DND-41 (cell line): Measurements from ENCODE around the gene PRKAR2B.
"Not testable (repeated sequence)": the region's sequence is repeated elsewhere in the genome, so short reads cannot be mapped to it uniquely, and the experiment has no call there.

Experiments used
- ATAC-seq: fragments of 200-7000 bp; cut with Tn5 transposase; 3 replicates; pipeline ENCODE4 v1.9.1; 2021; ENCODE audit warnings: low read depth; ENCODE audit not compliant: insufficient read depth
- DNase-seq: peaks from one replicate; pipeline ENCODE4 v3.0.0-alpha.2; 2020
- H2AFZ ChIP-seq: 2 replicates; pipeline ENCODE4 v1.6.0; 2012; ENCODE audit warnings: low read depth, low read length
- H3K27ac ChIP-seq: 2 replicates; pipeline ENCODE4 v1.5.1; 2012; ENCODE audit warnings: low read length, inconsistent platforms
- H3K27me3 ChIP-seq: fragments of 200-600 bp; sonication (generic); 2 replicates; pipeline ENCODE4 v1.6.0; 2012; ENCODE audit warnings: low read length, mild to moderate bottlenecking, inconsistent platforms; ENCODE audit not compliant: insufficient read depth, poor library complexity
- H3K36me3 ChIP-seq: 2 replicates; pipeline ENCODE4 v1.5.1; 2012; ENCODE audit warnings: low read length, inconsistent platforms; ENCODE audit not compliant: insufficient read depth
- H3K4me1 ChIP-seq: 2 replicates; pipeline ENCODE4 v1.5.1; 2012; ENCODE audit warnings: mild to moderate bottlenecking, low read length; ENCODE audit not compliant: insufficient read depth
- H3K4me2 ChIP-seq: 2 replicates; pipeline ENCODE4 v1.6.0; 2012; ENCODE audit warnings: mild to moderate bottlenecking, moderate library complexity, low read length, inconsistent platforms; ENCODE audit not compliant: insufficient read depth
- H3K4me3 ChIP-seq, 2 experiments: fragments of 200-600 bp in 1 of 2; shearing (Covaris generic) in 1 of 2; 2 replicates each; pipeline ENCODE4 v1.5.1; 2012 to 2016; ENCODE audit warnings: inconsistent platforms in 2 of 2, low read length in 2 of 2, mild to moderate bottlenecking in 2 of 2, low read depth in 1 of 2, moderate library complexity in 1 of 2
- H3K79me2 ChIP-seq: 2 replicates; pipeline ENCODE4 v1.6.0; 2012; ENCODE audit warnings: low read length, inconsistent platforms; ENCODE audit not compliant: insufficient read depth
- H3K9ac ChIP-seq: 2 replicates; pipeline ENCODE4 v1.6.0; 2012; ENCODE audit warnings: low read depth, mild to moderate bottlenecking, inconsistent platforms, low read length, moderate library complexity
- H3K9me3 ChIP-seq: 2 replicates; pipeline ENCODE4 v1.5.1; 2012; ENCODE audit warnings: low read length, moderate library complexity, mild to moderate bottlenecking, inconsistent platforms; ENCODE audit not compliant: insufficient read depth, severe bottlenecking
- H4K20me1 ChIP-seq: 2 replicates; pipeline ENCODE4 v1.6.0; 2012; ENCODE audit warnings: low read length; ENCODE audit not compliant: insufficient read depth
- EZH2 ChIP-seq: IDR thresholded peaks from 3 replicates; pipeline ENCODE4 v1.6.1; 2012; ENCODE audit warnings: borderline replicate concordance, low read depth, mild to moderate bottlenecking, moderate library complexity, low read length, inconsistent platforms; ENCODE audit not compliant: severe bottlenecking
- TF ChIP-seq, protein P1 (sequence below): IDR thresholded peaks from 2 replicates; pipeline ENCODE4 v1.5.1; 2012; ENCODE audit warnings: borderline replicate concordance, low read length, moderate library complexity, mild to moderate bottlenecking; ENCODE audit not compliant: poor library complexity, severe bottlenecking; ENCODE audit errors: extremely low read depth

The PRKAR2B gene

DNA sequence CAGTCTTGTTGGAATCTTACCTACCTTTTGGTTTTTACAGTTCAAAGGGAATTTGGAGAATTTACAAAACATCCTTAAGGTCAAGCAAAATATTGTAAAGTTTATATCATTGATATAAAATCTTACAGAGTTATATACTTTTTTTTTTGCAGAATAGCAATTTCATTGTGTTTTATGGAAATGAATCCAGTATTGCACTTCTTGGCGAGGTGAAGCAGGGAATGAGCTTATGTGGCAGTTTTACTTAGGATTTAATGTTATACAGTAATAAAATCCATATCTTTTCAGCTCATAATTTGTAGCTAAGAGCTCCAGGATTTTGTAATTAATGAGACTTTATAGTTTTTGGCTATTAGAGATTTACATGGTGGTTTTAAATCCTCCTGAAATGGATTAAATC lies 5.0 kb downstream of the PRKAR2B start:
- no peaks in the 10 kb centered on the region for H3K36me3 ChIP-seq
- no peaks in the 10 kb centered on the region for H3K9me3 ChIP-seq
- TF ChIP-seq, protein P1, sequence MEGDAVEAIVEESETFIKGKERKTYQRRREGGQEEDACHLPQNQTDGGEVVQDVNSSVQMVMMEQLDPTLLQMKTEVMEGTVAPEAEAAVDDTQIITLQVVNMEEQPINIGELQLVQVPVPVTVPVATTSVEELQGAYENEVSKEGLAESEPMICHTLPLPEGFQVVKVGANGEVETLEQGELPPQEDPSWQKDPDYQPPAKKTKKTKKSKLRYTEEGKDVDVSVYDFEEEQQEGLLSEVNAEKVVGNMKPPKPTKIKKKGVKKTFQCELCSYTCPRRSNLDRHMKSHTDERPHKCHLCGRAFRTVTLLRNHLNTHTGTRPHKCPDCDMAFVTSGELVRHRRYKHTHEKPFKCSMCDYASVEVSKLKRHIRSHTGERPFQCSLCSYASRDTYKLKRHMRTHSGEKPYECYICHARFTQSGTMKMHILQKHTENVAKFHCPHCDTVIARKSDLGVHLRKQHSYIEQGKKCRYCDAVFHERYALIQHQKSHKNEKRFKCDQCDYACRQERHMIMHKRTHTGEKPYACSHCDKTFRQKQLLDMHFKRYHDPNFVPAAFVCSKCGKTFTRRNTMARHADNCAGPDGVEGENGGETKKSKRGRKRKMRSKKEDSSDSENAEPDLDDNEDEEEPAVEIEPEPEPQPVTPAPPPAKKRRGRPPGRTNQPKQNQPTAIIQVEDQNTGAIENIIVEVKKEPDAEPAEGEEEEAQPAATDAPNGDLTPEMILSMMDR: no peak
- no peak for TF ChIP-seq EZH2
- no peak for DNase-seq
- H4K20me1 ChIP-seq: no peaks in the 10 kb centered on the region
- no peak overlapping the region for H3K27ac ChIP-seq
- no peak overlapping the region for H2AFZ ChIP-seq
- peaks cover 14% of the 10 kb centered on the region for H3K4me1 ChIP-seq
- no peaks in the 10 kb centered on the region for H3K79me2 ChIP-seq
- H3K4me3 ChIP-seq: no peak overlapping the region
- peaks cover 33% of the 10 kb centered on the region for H3K27me3 ChIP-seq
- no peak for ATAC-seq
- H3K9ac ChIP-seq: no peak overlapping the region
- H3K4me2 ChIP-seq: no peak overlapping the region

DNA sequence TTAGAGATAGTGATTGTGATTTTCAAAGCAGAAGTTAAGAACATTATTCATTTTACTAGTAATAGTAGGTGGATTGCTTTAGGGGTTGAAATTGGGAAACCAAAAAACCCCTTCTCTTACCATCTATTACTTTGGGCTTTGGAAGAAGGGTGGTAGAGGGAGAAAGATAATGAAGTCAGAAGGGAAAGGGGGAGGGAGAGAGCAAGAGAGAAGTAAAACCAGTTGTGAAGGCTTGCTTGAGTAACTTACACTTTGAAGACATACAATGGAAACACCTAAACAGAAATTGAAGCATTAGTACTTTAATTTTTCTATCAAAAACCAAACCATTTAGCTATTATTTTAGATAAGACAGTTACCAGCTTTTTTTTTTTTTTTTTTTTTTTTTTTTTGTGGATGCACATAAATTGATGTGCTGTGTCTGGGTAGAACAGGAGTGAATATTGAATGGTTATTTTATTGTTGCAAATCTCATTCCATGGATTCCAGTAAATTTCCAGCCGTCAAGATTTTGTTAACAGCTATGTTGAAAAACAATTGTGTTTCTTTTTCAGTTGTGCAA lies 5.5 kb downstream of the PRKAR2B start:
- TF ChIP-seq, protein P1: no peak
- no peak for TF ChIP-seq EZH2
- Histone ChIP-seq H3K9me3 (no peaks in the 10 kb centered on the region), H2AFZ (no peak overlapping the region), H4K20me1 (no peaks in the 10 kb centered on the region), H3K4me1 (peaks cover 11% of the 10 kb centered on the region), H3K27me3 (peaks cover 29% of the 10 kb centered on the region), H3K4me3 (no peak overlapping the region), H3K79me2 (no peaks in the 10 kb centered on the region), H3K36me3 (no peaks in the 10 kb centered on the region), H3K4me2 (no peak overlapping the region), H3K27ac (no peak overlapping the region), H3K9ac (no peak overlapping the region)
- DNase-seq (no peak), ATAC-seq (no peak)

DNA sequence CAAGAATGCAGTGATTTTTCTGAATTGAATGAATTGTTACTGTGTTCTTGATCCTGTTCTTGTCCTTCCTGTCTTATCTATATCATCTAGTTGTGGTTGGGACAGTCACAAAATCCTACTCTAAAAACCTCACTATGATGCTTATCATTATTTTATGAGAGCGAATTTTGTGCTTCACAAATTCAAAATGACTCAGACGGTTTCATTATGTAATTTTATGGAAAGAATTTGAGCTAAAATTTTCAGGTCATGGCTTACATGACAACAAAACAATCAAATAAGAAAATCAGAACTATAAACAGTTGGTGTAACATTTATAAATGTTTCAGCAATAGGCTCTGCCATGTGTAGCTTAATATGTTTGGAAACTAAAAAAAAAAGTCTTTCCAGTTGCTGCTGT lies 6.9 kb downstream of the PRKAR2B start:
- H3K27me3 ChIP-seq: peaks cover 16% of the 10 kb centered on the region
- H3K27ac ChIP-seq: no peak overlapping the region
- H3K79me2 ChIP-seq: no peaks in the 10 kb centered on the region
- H3K36me3 ChIP-seq: no peaks in the 10 kb centered on the region
- H4K20me1 ChIP-seq: no peaks in the 10 kb centered on the region
- H3K4me1 ChIP-seq: 0 out of 2 replicates have a peak, but pooled peaks cover 3% of the 10 kb centered on the region
- DNase-seq: no peak
- no peak for ATAC-seq
- no peak for TF ChIP-seq EZH2
- TF ChIP-seq, protein P1: no peak
- no peaks in the 10 kb centered on the region for H3K9me3 ChIP-seq
- no peak overlapping the region for H2AFZ ChIP-seq
- no peak overlapping the region for H3K4me2 ChIP-seq
- H3K9ac ChIP-seq: no peak overlapping the region
- no peak overlapping the region for H3K4me3 ChIP-seq

DNA sequence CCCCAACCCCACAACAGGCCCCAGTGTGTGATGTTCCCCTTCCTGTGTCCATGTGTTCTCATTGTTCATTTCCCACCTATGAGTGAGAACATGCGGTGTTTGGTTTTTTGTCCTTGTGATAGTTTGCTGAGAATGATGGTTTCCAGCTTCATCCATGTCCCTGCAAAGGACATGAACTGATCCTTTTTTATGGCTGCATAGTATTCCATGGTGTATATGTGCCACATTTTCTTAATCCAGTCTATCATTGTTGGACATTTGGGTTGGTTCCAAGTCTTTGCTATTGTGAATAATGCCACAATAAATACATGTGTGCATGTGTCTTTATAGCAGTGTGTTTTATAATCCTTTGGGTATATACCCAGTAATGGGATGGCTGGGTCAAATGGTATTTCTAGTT lies 10.5 kb downstream of the PRKAR2B start:
- DNase-seq, H3K9me3 ChIP-seq, H3K9ac ChIP-seq, H3K79me2 ChIP-seq, H3K4me3 ChIP-seq, H4K20me1 ChIP-seq, H3K27ac ChIP-seq, H3K27me3 ChIP-seq, H3K36me3 ChIP-seq, H3K4me2 ChIP-seq, H3K4me1 ChIP-seq, ATAC-seq, H2AFZ ChIP-seq: not testable (repeated sequence)

DNA sequence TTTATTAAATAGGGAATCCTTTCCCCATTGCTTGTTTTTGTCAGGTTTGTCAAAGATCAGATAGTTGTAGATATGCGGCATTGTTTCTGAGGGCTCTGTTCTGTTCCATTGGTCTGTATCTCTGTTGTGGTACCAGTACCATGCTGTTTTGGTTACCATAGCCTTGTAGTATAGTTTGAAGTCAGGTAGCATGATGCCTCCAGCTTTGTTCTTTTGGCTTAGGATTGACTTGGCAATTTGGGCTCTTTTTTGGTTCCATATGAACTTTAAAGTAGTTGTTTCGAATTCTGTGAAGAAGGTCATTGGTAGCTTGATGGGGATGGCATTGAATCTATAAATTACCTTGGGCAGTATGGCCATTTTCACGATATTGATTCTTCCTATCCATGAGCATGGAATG lies 11.6 kb downstream of the PRKAR2B start:
- DNase-seq, ATAC-seq, H3K27ac ChIP-seq, H3K79me2 ChIP-seq, H3K9me3 ChIP-seq, H3K4me3 ChIP-seq, H4K20me1 ChIP-seq, H3K9ac ChIP-seq, H3K27me3 ChIP-seq, H3K4me1 ChIP-seq, H3K4me2 ChIP-seq, H2AFZ ChIP-seq, H3K36me3 ChIP-seq: not testable (repeated sequence)
